ENCODE measurements around the gene STAG3.
A peak's percentile ranks its signal among the peaks of the same experiment; 100 is the strongest.
"Not testable (repeated sequence)": the region's sequence is repeated elsewhere in the genome, so short reads cannot be mapped to it uniquely, and the experiment has no call there.

Gene STAG3

GRCh38 chr7:100176096-100177044, 1.3 kb upstream of the STAG3 start:
- peak overlapping the region; percentile 56 for H3K4me3 ChIP-seq (ENCODE audit: low read depth, low read length)
- no peak for DNase-seq (ENCODE audit: low read depth)
- no peak for TF ChIP-seq CTCF (IDR thresholded peaks at IDR 0.05; ENCODE audit: insufficient read depth, low read depth, low read length, missing control alignments)

GRCh38 chr7:100180084-100180483, 2.4 kb downstream of the STAG3 start:
- not testable (repeated sequence) for H3K4me3 ChIP-seq (ENCODE audit: low read depth, low read length); DNase-seq (ENCODE audit: low read depth)

GRCh38 chr7:100182616-100183015, 4.9 kb downstream of the STAG3 start:
- not testable (repeated sequence) for DNase-seq (ENCODE audit: low read depth); H3K4me3 ChIP-seq (ENCODE audit: low read depth, low read length)

GRCh38 chr7:100183090-100183489, 5.4 kb downstream of the STAG3 start:
- not testable (repeated sequence) for H3K4me3 ChIP-seq (ENCODE audit: low read depth, low read length); DNase-seq (ENCODE audit: low read depth)

- TF ChIP-seq CTCF (IDR thresholded peaks at IDR 0.05; ENCODE audit: insufficient read depth, low read depth, low read length, missing control alignments): no peak
- no peak for DNase-seq (ENCODE audit: low read depth)
- H3K4me3 ChIP-seq (ENCODE audit: low read depth, low read length): no peak overlapping the region
Measured at GRCh38 chr7:100185726-100186125, 8.0 kb downstream of the STAG3 start.

- no peak for TF ChIP-seq CTCF (IDR thresholded peaks at IDR 0.05; ENCODE audit: insufficient read depth, low read depth, low read length, missing control alignments)
- no peak overlapping the region for H3K4me3 ChIP-seq (ENCODE audit: low read depth, low read length)
- no peak for DNase-seq (ENCODE audit: low read depth)
Measured at GRCh38 chr7:100189061-100189460, 11.3 kb downstream of the STAG3 start.

- DNase-seq (ENCODE audit: low read depth): peak; percentile 74
- peak; percentile 48 for TF ChIP-seq CTCF (IDR thresholded peaks at IDR 0.05; ENCODE audit: insufficient read depth, low read depth, low read length, missing control alignments)
- H3K4me3 ChIP-seq (ENCODE audit: low read depth, low read length): no peak overlapping the region
Measured at GRCh38 chr7:100190048-100190711, 12.5 kb downstream of the STAG3 start.

GRCh38 chr7:100191775-100192174, 14.1 kb downstream of the STAG3 start:
- no peak for TF ChIP-seq CTCF (IDR thresholded peaks at IDR 0.05; ENCODE audit: insufficient read depth, low read depth, low read length, missing control alignments)
- no peak for DNase-seq (ENCODE audit: low read depth)
- H3K4me3 ChIP-seq (ENCODE audit: low read depth, low read length): no peak overlapping the region

- H3K4me3 ChIP-seq (ENCODE audit: low read depth, low read length): not testable (repeated sequence)
- DNase-seq (ENCODE audit: low read depth): peak; percentile 58
Measured at GRCh38 chr7:100192281-100192862, 14.7 kb downstream of the STAG3 start.
